SW 1271 (cell line): ENCODE measurements around the gene KIF27.
"Not testable (repeated sequence)": the region's sequence is repeated elsewhere in the genome, so short reads cannot be mapped to it uniquely, and the experiment has no call there.

Experiments
- DNase-seq, 2 experiments: peaks; one replicate each; lab custom pipeline; 2025; lab: John Stamatoyannopoulos, UW

The KIF27 gene

GRCh38 chr9:83920927-83921707 is at the start of gene KIF27:
Gene KIF27, minus strand, starts transcription at chr9:83921432. Its CDS starts 5,841 bp downstream, at chr9:83915591.
- DNase-seq, result peak; percentile 95

- no peak for DNase-seq
Measured at GRCh38 chr9:83969602-83970001, 48.4 kb upstream of the KIF27 start.

GRCh38 chr9:83967073-83967472 is 45.8 kb upstream of the KIF27 start:
- no peak for DNase-seq

DNA sequence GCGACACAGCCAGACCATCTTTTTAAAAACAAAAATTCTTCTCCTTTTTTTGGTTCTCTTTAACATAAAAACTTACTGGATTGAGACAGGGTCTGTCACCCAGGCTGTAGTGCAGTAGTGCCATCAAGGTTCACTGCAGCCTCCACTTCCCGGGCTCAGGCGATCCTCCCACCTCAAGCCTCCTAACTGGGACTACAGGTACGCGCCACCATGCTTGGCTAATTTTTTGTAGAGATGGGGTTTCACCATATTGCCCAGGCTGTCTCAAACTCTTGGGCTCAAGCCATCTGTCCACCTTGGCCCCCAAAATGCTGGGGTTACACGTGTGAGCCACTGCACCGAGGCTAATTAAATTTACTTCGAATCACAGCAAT is 45.0 kb upstream of the KIF27 start:
- DNase-seq, result no peak

DNA sequence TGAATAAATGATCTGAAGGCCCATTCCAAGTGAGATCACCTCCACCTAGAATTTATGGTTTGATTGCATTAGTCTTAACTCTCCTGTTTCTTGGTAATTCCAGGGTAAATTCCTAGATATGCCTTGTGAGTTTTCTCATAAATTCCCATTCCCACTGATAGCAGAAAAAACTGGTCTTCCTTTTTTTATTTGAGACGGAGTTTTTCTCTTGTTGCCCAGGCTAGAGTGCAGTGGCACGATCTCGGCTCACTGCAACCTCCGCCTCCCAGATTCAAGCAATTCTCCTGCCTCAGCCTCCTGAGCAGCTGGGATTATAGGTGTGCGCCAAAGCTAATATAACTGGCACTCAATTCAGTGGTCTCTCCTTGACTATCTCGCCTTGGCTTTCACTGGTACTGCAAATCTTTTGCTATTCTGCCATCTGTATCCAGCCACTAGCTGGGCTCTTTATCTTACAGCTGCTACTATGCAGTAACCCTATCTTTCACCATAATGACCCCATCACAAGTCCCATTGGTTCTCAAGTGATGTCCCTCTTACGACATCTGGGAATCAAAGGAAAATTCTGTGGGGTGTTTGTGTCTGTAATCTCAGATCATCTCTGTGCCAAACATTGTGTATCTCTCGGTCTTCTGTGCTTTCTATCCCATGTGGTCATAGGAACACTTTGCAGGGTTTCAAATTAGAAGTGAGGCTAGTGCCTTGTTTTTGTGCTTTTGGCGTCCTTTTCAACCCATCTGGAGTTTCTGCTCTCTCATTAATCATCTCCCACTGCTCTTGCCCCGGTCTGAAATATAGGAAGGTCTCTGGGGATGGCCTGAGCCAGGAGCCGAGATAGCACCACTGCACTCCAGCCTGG is 44.3 kb upstream of the KIF27 start:
- DNase-seq, result peak in 1 of 2 experiments; percentile 25

DNA sequence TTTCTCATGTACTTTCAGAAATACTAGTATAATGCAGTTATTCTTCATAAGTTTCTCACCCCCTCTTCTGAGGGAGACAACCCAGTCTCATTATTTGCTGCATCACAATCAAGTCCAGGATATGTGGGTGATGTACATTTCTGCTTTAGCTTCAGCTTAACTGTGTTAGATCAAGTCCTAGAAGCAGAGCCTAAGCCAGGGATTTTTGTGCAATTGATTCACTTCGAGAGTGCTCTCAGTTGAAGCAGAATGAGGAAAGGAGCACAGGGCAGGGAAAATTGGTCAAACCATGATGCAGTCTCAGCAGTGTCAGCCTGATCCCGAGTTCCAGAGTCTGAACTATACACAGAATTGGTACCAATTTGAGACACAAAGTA is 43.7 kb upstream of the KIF27 start:
- DNase-seq, result no peak

DNA sequence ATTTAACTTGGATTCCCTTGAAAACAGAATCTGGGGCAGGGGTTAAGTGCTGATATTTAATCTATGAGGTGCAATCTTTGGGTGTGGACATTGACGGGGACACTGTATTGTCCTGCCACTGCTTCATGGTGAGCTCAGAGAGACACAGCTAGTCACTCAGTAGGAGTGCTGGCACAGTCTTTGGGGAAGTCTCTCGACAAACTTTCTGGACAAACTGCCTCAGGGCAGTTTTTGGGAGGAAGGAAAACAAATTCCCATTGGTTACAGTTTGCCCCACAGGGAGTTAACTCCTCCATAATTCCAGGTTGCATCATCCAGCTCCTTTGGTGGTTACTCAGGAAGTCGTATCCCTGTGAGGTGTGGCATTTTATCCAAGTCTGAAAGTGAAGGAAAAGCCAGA is 40.9 kb upstream of the KIF27 start:
- no peak for DNase-seq

GRCh38 chr9:83960991-83961390 is 39.8 kb upstream of the KIF27 start:
- no peak for DNase-seq

- DNase-seq, result no peak
Measured at GRCh38 chr9:83959061-83959460, 37.8 kb upstream of the KIF27 start.

- no peak for DNase-seq
Measured at GRCh38 chr9:83957248-83957513, 35.9 kb upstream of the KIF27 start.

DNA sequence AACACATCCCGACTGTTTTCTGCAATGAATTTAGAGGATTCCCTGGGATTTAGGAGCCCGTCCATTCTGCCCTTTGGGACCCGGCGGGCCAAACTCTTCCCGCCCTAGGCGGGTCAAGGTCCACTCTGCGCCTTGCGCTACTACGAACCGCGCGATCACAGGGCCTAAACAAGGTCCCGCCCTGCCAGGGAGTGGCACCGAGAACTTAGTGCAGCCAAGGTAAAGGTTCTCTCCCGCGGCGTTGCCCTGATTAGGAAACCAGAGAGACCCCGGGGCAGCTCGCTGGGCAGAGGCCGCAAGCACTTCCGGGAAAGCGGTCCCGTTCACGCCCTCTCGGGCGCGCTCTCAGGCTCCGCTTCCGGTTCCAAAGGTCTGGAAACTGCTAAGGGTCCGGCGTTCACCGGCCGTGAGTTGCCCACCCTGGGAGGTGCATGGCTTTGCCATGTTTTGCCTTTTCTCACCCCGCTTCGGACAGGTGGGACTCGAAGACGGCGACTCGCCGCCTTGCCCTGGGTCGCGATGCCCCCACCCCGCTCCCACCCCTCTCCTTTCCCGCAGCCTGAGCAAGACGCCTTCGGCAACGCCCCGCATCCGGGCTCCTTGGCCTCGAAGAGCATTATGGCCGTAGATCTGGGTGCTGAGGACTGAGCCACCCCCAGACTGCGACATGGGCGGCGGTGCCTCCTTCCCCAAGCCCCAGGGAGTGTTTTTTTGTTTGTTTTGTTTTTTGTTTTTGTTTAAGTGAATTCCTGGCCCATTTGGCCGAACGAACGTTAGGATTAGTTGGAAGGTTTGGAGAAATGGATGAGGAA is 35.4 kb upstream of the KIF27 start:
- DNase-seq, result peak; percentile 65 to 72

DNA sequence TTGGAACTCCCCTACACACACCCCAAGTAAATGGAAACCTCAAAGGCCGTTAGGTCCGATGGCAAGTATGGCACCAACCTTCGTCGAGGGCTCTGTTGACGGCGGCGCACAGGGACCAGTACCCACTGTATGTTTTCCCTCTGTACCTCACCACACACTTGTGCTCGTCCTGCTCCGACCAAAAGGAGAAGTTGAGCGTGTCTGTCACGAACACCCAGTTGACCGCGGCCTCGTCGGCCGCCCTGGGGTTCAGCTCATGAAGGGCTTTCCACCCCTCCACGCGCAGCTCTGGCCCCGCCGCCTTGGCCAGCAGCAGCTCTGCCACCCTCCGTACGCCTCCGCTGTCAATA is 34.8 kb upstream of the KIF27 start:
- DNase-seq, result no peak

DNA sequence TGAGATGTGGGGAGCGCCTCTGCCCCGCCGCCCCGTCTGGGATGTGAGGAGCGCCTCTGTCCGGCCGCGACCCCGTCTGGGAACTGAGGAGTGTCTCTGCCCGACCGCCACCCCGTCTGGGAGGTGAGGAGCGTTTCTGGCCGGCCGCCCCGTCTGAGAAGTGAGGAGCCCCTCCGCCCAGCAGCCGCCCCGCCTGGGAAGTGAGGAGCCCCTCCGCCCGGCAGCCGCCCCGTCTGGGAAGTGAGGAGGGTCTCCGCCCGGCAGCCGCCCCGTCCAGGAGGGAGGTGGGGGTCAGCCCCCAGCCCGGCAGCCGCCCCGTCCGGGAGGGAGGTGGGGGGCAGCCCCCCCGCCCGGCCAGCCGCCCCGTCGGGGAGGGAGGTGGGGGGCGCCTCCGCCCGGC is 26.9 kb upstream of the KIF27 start:
- not testable (repeated sequence) for DNase-seq

GRCh38 chr9:83940590-83941303 is 19.5 kb upstream of the KIF27 start:
- DNase-seq, result no peak

GRCh38 chr9:83937861-83938455 is 16.7 kb upstream of the KIF27 start:
- DNase-seq, result peak; percentile 46 to 62

- no peak for DNase-seq
Measured at GRCh38 chr9:83936523-83936922, 15.3 kb upstream of the KIF27 start.

DNA sequence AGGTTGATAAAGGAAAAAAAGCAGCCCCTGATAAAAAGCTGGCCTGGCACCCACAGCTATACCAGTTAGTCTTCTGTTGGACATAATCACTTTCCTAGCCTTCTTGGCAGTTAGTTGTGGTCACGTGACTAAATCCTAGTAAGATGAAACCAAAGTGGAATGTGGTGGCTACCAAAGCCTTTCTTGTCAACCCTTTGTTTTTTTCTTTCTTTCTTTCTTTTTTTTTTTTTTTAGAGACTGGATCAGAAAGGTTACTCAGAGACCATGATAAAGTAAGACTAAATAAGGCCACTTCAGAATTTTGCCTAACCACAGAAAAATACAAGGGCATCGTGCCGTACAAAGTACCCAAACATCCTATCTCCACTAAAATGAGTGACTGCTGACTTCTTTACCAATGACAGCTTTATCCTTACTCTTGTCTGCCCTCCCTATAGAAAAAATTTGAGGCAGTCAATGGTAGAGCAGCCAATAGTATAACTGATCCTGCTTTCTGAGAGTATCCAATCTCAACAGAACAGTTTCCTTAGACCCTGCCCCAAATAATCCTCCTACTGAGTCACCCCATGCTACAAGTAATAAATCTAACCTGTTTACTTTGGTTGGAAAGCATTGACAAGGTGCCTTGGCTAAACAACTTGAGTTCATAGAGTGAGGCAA is 14.2 kb upstream of the KIF27 start:
- DNase-seq, result peak; percentile 23 to 62

DNA sequence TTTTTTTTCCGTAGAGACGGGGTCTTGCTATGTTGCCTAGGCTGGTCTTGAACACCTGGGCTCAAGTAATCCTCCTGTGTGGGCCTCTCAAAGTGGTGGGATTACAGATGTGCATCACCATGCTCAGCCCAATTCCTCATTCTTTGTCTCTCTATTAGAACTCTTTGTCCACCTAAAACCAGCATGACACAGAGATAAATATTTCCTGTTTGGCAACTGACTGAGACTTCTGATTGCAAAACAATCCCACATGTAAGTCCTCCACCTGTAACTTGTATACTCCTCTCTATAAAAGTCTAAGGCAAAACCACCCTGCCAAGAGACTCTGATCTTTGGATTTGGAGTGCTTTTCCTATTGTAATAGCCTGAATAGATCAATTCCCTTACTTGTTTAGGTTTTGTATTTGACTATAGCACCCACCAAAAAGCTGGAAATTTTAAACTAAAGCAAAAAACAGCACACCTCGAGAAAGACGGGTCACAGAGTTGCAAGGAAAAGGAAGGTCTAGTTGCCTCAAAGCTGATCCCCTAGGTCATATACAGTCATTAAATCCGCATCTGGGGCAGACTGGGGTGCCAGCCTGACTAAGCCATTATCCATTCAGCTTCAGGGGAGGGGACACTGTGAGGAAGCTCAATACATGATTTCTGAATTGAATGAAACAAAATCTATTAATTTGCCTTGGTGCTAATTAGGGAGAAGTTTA is 13.5 kb upstream of the KIF27 start:
- peak in 1 of 2 experiments; percentile 70 for DNase-seq

DNA sequence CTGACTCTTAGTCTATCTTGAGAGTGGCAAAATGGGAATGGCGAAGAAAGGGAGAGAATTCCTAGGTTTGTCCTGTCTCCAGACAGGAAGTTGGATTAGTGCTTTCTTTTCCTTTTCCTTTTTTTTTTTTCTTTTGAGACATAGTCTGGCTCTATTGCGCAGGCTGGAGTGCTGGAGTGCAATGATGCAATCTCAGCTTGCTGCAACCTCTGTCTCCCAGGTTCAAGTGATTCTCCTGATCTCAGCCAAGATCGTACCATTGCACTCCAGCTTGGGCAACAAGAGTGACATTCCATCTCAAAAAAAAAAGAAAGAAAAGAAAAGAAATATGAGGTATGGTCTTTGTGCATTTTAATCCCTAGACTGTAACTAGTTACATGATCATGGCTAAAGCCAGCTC is 12.6 kb upstream of the KIF27 start:
- no peak for DNase-seq

- DNase-seq, result no peak
Measured at GRCh38 chr9:83932851-83933250, 11.6 kb upstream of the KIF27 start.

DNA sequence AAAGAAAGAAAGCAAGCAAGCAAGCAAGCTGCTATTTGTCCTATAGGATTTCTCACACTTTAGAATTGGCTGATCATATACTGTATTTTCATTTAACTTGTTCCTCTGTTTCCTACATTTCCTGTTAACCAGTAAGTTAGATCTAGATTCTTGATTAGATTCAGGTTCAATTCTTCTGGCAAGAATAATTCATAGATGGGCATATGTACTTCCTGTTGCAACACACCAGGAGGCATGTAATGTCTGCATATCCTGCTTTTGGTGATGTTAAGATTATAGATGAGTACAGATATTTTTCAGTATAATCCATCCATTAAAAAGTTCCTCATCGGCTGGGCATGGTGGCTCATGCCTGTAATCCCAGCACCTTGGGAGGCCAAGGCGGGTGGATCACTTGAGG is 10.8 kb upstream of the KIF27 start:
- DNase-seq, result no peak
